GM23248 (cell line): ENCODE data around the gene DNHD1. TPM values are rescaled to one million over a fixed set of nuclear protein-coding genes. Genes with fewer than 3 reads are reported as not detected.

Experiments
- DNase-seq: peaks from one replicate; pipeline ENCODE4 v3.0.0-alpha.2; 2015
- H2AFZ ChIP-seq: fragments of 200-600 bp; sonication (generic); 2 replicates; pipeline ENCODE4 v1.6.1; 2016; ENCODE audit warnings: antibody characterized with exemption
- H3F3A ChIP-seq: fragments of 200-600 bp; sonication (generic); 2 replicates; pipeline ENCODE4 v1.6.1; 2016; ENCODE audit warnings: mild to moderate bottlenecking, antibody characterized with exemption, mixed run types; ENCODE audit not compliant: insufficient read depth
- H3K27ac ChIP-seq: fragments of 200-600 bp; sonication (generic); 2 replicates; pipeline ENCODE4 v1.5.1; 2016; ENCODE audit warnings: mild to moderate bottlenecking
- H3K27me3 ChIP-seq: fragments of 200-600 bp; sonication (generic); replicated peaks from 2 replicates; pipeline ENCODE4 v1.6.1; 2016; ENCODE audit warnings: mild to moderate bottlenecking; ENCODE audit not compliant: insufficient read depth
- H3K36me3 ChIP-seq: fragments of 200-600 bp; sonication (generic); 2 replicates; pipeline ENCODE4 v1.6.1; 2016; ENCODE audit warnings: low read depth, mild to moderate bottlenecking
- H3K4me1 ChIP-seq: fragments of 200-600 bp; sonication (generic); 2 replicates; pipeline ENCODE4 v1.6.1; 2016; ENCODE audit warnings: mild to moderate bottlenecking; ENCODE audit not compliant: insufficient read depth
- H3K4me2 ChIP-seq: fragments of 200-600 bp; sonication (generic); one replicate; pipeline ENCODE4 v1.6.1; 2016; ENCODE audit warnings: mild to moderate bottlenecking; ENCODE audit not compliant: unreplicated experiment
- H3K4me3 ChIP-seq: fragments of 200-600 bp; sonication (generic); 2 replicates; pipeline ENCODE4 v1.5.1; 2016; ENCODE audit warnings: mild to moderate bottlenecking
- H3K79me2 ChIP-seq: fragments of 200-600 bp; sonication (generic); 2 replicates; pipeline ENCODE4 v1.6.1; 2016; ENCODE audit warnings: mild to moderate bottlenecking; ENCODE audit not compliant: insufficient read depth
- H3K9ac ChIP-seq: fragments of 200-600 bp; sonication (generic); 2 replicates; pipeline ENCODE4 v1.6.1; 2016; ENCODE audit warnings: mild to moderate bottlenecking
- H3K9me2 ChIP-seq: fragments of 200-600 bp; sonication (generic); 2 replicates; pipeline ENCODE4 v1.6.1; 2016; ENCODE audit warnings: mixed run types, mild to moderate bottlenecking, moderate library complexity; ENCODE audit not compliant: insufficient read depth
- H3K9me3 ChIP-seq: fragments of 200-600 bp; sonication (generic); one replicate; pipeline ENCODE4 v1.6.1; 2017; ENCODE audit warnings: low read depth
- H4K20me1 ChIP-seq: fragments of 200-600 bp; sonication (generic); 2 replicates; pipeline ENCODE4 v1.6.0; 2016; ENCODE audit not compliant: insufficient read depth
- EZH2 ChIP-seq: fragments of 200-600 bp; sonication (generic); IDR thresholded peaks from 2 replicates; pipeline ENCODE4 v1.6.1; 2018; ENCODE audit warnings: antibody characterized with exemption, mild to moderate bottlenecking; ENCODE audit not compliant: insufficient read depth, poor library complexity, severe bottlenecking
- EZH2phosphoT487 ChIP-seq: fragments of 200-600 bp; sonication (generic); IDR thresholded peaks from 2 replicates; pipeline ENCODE4 v1.6.1; 2018; ENCODE audit warnings: antibody characterized with exemption, moderate library complexity, mild to moderate bottlenecking, low read depth; ENCODE audit not compliant: insufficient read depth
- WGBS, 2 experiments: methylation state at CpG; one replicate each; pipeline ENCODE4 v1.1.6; 2015 to 2017; ENCODE audit warnings: low lambda C conversion rate in 2 of 2, low coverage in 1 of 2; ENCODE audit errors: missing lambda C conversion rate in 2 of 2; 5-methylcytosine and 5-hydroxymethylcytosine counted together
- in situ Hi-C: fragments of 300-500 bp; cut with MboI; formaldehyde crosslinking; loops from 2 replicates; pipeline ENCODE4 v1.15.0; 2020
- polyA plus RNA-seq: library from polyadenylated mRNA; unstranded; fragments of >200 nt; fragmentation: Nextera tagmentation; extraction: Ambion mirVana; gene quantifications from 2 replicates; pipeline ENCODE4 v1.2.1, GENCODE V29; 2016
- total RNA-seq: library from RNA; depleted of rRNA; stranded (reverse); fragments of >200 nt; shearing (Covaris generic); gene quantifications from 2 replicates; pipeline ENCODE4 v1.2.3, GENCODE V29; 2014

The DNHD1 gene
- total and polyA plus RNA-seq, 2 experiments from 2014 or later, result 1.1 to 2.2 TPM

GRCh38 chr11:6547177-6547576, 50.1 kb downstream of the DNHD1 start:
- H2AFZ ChIP-seq, result no peak overlapping the region
- H3F3A ChIP-seq, result no peaks in the 10 kb centered on the region
- H3K4me3 ChIP-seq, result no peak overlapping the region
- DNase-seq, result no peak
- no peak overlapping the region for H3K9ac ChIP-seq
- H4K20me1 ChIP-seq, result no peaks in the 10 kb centered on the region
- H3K27ac ChIP-seq, result no peak overlapping the region
- TF ChIP-seq EZH2, result no peak
- no peak for TF ChIP-seq EZH2phosphoT487
- H3K4me1 ChIP-seq, result no peaks in the 10 kb centered on the region
- H3K36me3 ChIP-seq, result no peaks in the 10 kb centered on the region
- H3K79me2 ChIP-seq, result no peaks in the 10 kb centered on the region
- H3K9me2 ChIP-seq, result no peaks in the 10 kb centered on the region
- no peaks in the 10 kb centered on the region for H3K27me3 ChIP-seq
- no peak overlapping the region for H3K4me2 ChIP-seq
- in situ Hi-C loops, result no loop called here
- 90 to 94% methylated on average over 6 of the region's 6 CpGs for WGBS, 2 experiments
- no peaks in the 10 kb centered on the region for H3K9me3 ChIP-seq

GRCh38 chr11:6548121-6548520, 51.0 kb downstream of the DNHD1 start:
- H3K4me3 ChIP-seq, result no peak overlapping the region
- no peaks in the 10 kb centered on the region for H3K4me1 ChIP-seq
- no peaks in the 10 kb centered on the region for H3K9me2 ChIP-seq
- H3K4me2 ChIP-seq, result no peak overlapping the region
- no peaks in the 10 kb centered on the region for H3K9me3 ChIP-seq
- in situ Hi-C loops, result no loop called here
- H3K79me2 ChIP-seq, result no peaks in the 10 kb centered on the region
- no peak for TF ChIP-seq EZH2phosphoT487
- TF ChIP-seq EZH2, result no peak
- no peak overlapping the region for H3K9ac ChIP-seq
- no peaks in the 10 kb centered on the region for H3F3A ChIP-seq
- DNase-seq, result no peak
- no peaks in the 10 kb centered on the region for H3K36me3 ChIP-seq
- H3K27ac ChIP-seq, result no peak overlapping the region
- H2AFZ ChIP-seq, result no peak overlapping the region
- no peaks in the 10 kb centered on the region for H3K27me3 ChIP-seq
- WGBS, 2 experiments, result 91 to 92% methylated on average over 2 of the region's 2 CpGs
- no peaks in the 10 kb centered on the region for H4K20me1 ChIP-seq

GRCh38 chr11:6548641-6549040, 51.6 kb downstream of the DNHD1 start:
- Histone ChIP-seq H3F3A (no peaks in the 10 kb centered on the region), H3K4me2 (no peak overlapping the region), H3K4me3 (no peak overlapping the region), H3K79me2 (no peaks in the 10 kb centered on the region), H3K9me3 (no peaks in the 10 kb centered on the region), H3K9me2 (no peaks in the 10 kb centered on the region), H3K36me3 (no peaks in the 10 kb centered on the region), H3K4me1 (no peaks in the 10 kb centered on the region), H2AFZ (no peak overlapping the region), H3K9ac (no peak overlapping the region), H3K27ac (no peak overlapping the region), H3K27me3 (no peaks in the 10 kb centered on the region), H4K20me1 (no peaks in the 10 kb centered on the region)
- TF ChIP-seq EZH2phosphoT487, result no peak
- TF ChIP-seq EZH2, result no peak
- in situ Hi-C loops, result no loop called here
- 89 to 92% methylated on average over 3 of the region's 3 CpGs for WGBS, 2 experiments
- no peak for DNase-seq

- in situ Hi-C loops, result no loop called here
- no peaks in the 10 kb centered on the region for H3K79me2 ChIP-seq
Observed at GRCh38 chr11:6553634-6554033, 56.6 kb downstream of the DNHD1 start.

More at GRCh38 chr11:6553634-6554033, 56.6 kb downstream of the DNHD1 start:
- no peaks in the 10 kb centered on the region for H3K36me3 ChIP-seq
- TF ChIP-seq EZH2phosphoT487, result no peak
- no peak for TF ChIP-seq EZH2
- H3K4me2 ChIP-seq, result no peak overlapping the region
- no peaks in the 10 kb centered on the region for H3K27me3 ChIP-seq
- H3K4me3 ChIP-seq, result no peak overlapping the region
- no peak overlapping the region for H2AFZ ChIP-seq
- no peaks in the 10 kb centered on the region for H3K9me2 ChIP-seq
- H3K4me1 ChIP-seq, result no peaks in the 10 kb centered on the region
- H3K27ac ChIP-seq, result no peak overlapping the region
- no peaks in the 10 kb centered on the region for H3F3A ChIP-seq
- H4K20me1 ChIP-seq, result no peaks in the 10 kb centered on the region
- no peak for DNase-seq
- no peaks in the 10 kb centered on the region for H3K9me3 ChIP-seq
- no peak overlapping the region for H3K9ac ChIP-seq
